ENCODE results near the gene TAX1BP1.

Gene TAX1BP1

GRCh38 chr7:27746978-27747377 is 7.0 kb downstream of the TAX1BP1 start:
- DNase-seq (ENCODE audit: low read depth), result no peak
- no peak overlapping the region for H3K4me3 ChIP-seq (ENCODE audit: low read length)
- no peak for TF ChIP-seq CTCF (conservative IDR thresholded peaks at IDR 0.05; ENCODE audit: low read depth, low read length)

GRCh38 chr7:27747589-27748368 is 7.8 kb downstream of the TAX1BP1 start:
- TF ChIP-seq CTCF (conservative IDR thresholded peaks at IDR 0.05; ENCODE audit: low read depth, low read length), result no peak
- DNase-seq (ENCODE audit: low read depth), result no peak

GRCh38 chr7:27750316-27750715 is 10.4 kb downstream of the TAX1BP1 start:
- no peak for DNase-seq (ENCODE audit: low read depth)
- no peak overlapping the region for H3K4me3 ChIP-seq (ENCODE audit: low read length)
- TF ChIP-seq CTCF (conservative IDR thresholded peaks at IDR 0.05; ENCODE audit: low read depth, low read length), result no peak

More at GRCh38 chr7:27747589-27748368, 7.8 kb downstream of the TAX1BP1 start:
- H3K4me3 ChIP-seq (ENCODE audit: low read length), result no peak overlapping the region

GRCh38 chr7:27751888-27752660 is 12.1 kb downstream of the TAX1BP1 start:
- TF ChIP-seq CTCF (conservative IDR thresholded peaks at IDR 0.05; ENCODE audit: low read depth, low read length), result no peak
- no peak overlapping the region for H3K4me3 ChIP-seq (ENCODE audit: low read length)
- no peak for DNase-seq (ENCODE audit: low read depth)

- TF ChIP-seq CTCF (conservative IDR thresholded peaks at IDR 0.05; ENCODE audit: low read depth, low read length), result no peak
- no peak overlapping the region for H3K4me3 ChIP-seq (ENCODE audit: low read length)
- DNase-seq (ENCODE audit: low read depth), result no peak
These were observed 13.9 kb downstream of the TAX1BP1 start for GRCh38 chr7:27753863-27754262.

GRCh38 chr7:27756298-27756697 is 16.3 kb downstream of the TAX1BP1 start:
- H3K4me3 ChIP-seq (ENCODE audit: low read length), result no peak overlapping the region
- no peak for TF ChIP-seq CTCF (conservative IDR thresholded peaks at IDR 0.05; ENCODE audit: low read depth, low read length)
- no peak for DNase-seq (ENCODE audit: low read depth)

Measured in retinal pigment epithelial cell (primary cell).